ENCODE data around the gene GPR141.
A peak's percentile ranks its signal among the peaks of the same experiment; 100 is the strongest.

Gene GPR141

GRCh38 chr7:37665352-37666022 is 18.1 kb upstream of the GPR141 start:
- Histone ChIP-seq H3K27ac (peak overlapping the region; percentile 92), H3K9me3 (no peaks in the 10 kb centered on the region), H3K36me3 (no peaks in the 10 kb centered on the region), H3K4me3 (ENCODE audit: low read depth in 1 of 2, low read length in 1 of 2) (peak overlapping the region; percentile 26 to 42), H3K4me1 (ENCODE audit: control insufficient read depth in 1 of 2, insufficient read depth in 1 of 2, low read depth in 1 of 2, low read length in 1 of 2) (peaks cover 69 to 70% of the 10 kb centered on the region in 2 experiments), H3K27me3 (no peaks in the 10 kb centered on the region)
- TF ChIP-seq CTCF (IDR thresholded peaks at IDR 0.05) = no peak

GRCh38 chr7:37666026-37666799 is 17.4 kb upstream of the GPR141 start:
- Histone ChIP-seq H3K27me3 (no peaks in the 10 kb centered on the region), H3K4me3 (ENCODE audit: low read depth in 1 of 2, low read length in 1 of 2) (peak overlapping the region; percentile 26 to 42), H3K4me1 (ENCODE audit: control insufficient read depth in 1 of 2, insufficient read depth in 1 of 2, low read depth in 1 of 2, low read length in 1 of 2) (peaks cover 76 to 77% of the 10 kb centered on the region in 2 experiments), H3K9me3 (no peaks in the 10 kb centered on the region), H3K27ac (peak overlapping the region; percentile 92), H3K36me3 (no peaks in the 10 kb centered on the region)
- no peak for TF ChIP-seq CTCF (IDR thresholded peaks at IDR 0.05)

- no peaks in the 10 kb centered on the region for H3K36me3 ChIP-seq
- H3K4me3 ChIP-seq (ENCODE audit: low read depth in 1 of 2, low read length in 1 of 2) = no peak overlapping the region
- H3K27me3 ChIP-seq = no peaks in the 10 kb centered on the region
- no peaks in the 10 kb centered on the region for H3K9me3 ChIP-seq
- H3K27ac ChIP-seq = peak overlapping the region; percentile 94
- peaks cover 87 to 92% of the 10 kb centered on the region in 2 experiments for H3K4me1 ChIP-seq (ENCODE audit: control insufficient read depth in 1 of 2, insufficient read depth in 1 of 2, low read depth in 1 of 2, low read length in 1 of 2)
- no peak for TF ChIP-seq CTCF (IDR thresholded peaks at IDR 0.05)
Observed at GRCh38 chr7:37669818-37670217, 13.7 kb upstream of the GPR141 start.

GRCh38 chr7:37670436-37670835 is 13.1 kb upstream of the GPR141 start:
- H3K36me3 ChIP-seq = no peaks in the 10 kb centered on the region
- no peaks in the 10 kb centered on the region for H3K9me3 ChIP-seq
- peaks cover 87 to 92% of the 10 kb centered on the region in 2 experiments for H3K4me1 ChIP-seq (ENCODE audit: control insufficient read depth in 1 of 2, insufficient read depth in 1 of 2, low read depth in 1 of 2, low read length in 1 of 2)

GRCh38 chr7:37671876-37672275 is 11.7 kb upstream of the GPR141 start:
- no peak overlapping the region for H3K4me3 ChIP-seq (ENCODE audit: low read depth in 1 of 2, low read length in 1 of 2)
- no peaks in the 10 kb centered on the region for H3K36me3 ChIP-seq
- H3K4me1 ChIP-seq (ENCODE audit: control insufficient read depth in 1 of 2, insufficient read depth in 1 of 2, low read depth in 1 of 2, low read length in 1 of 2) = peaks cover 87 to 92% of the 10 kb centered on the region in 2 experiments
- no peaks in the 10 kb centered on the region for H3K9me3 ChIP-seq
- H3K27me3 ChIP-seq = no peaks in the 10 kb centered on the region
- peak overlapping the region; percentile 94 for H3K27ac ChIP-seq
- no peak for TF ChIP-seq CTCF (IDR thresholded peaks at IDR 0.05)

More at GRCh38 chr7:37670436-37670835, 13.1 kb upstream of the GPR141 start:
- TF ChIP-seq CTCF (IDR thresholded peaks at IDR 0.05) = no peak
- H3K27me3 ChIP-seq = no peaks in the 10 kb centered on the region
- no peak overlapping the region for H3K4me3 ChIP-seq (ENCODE audit: low read depth in 1 of 2, low read length in 1 of 2)
- peak overlapping the region; percentile 94 for H3K27ac ChIP-seq

Data from neutrophil (primary cell).